Fibroblast of mammary gland (primary cell): ENCODE results near the gene RECQL5.

Experiments
- DNase-seq: peaks from one replicate; pipeline ENCODE4 v3.0.0-alpha.2; 2010; ENCODE audit warnings: low read depth
- H3K4me3 ChIP-seq: 2 replicates; pipeline ENCODE4 v1.5.1; 2011; ENCODE audit warnings: low read depth, mild to moderate bottlenecking, low read length, moderate library complexity; ENCODE audit not compliant: control insufficient read depth
- TF ChIP-seq, protein P1 (sequence below): conservative IDR thresholded peaks from 2 replicates; pipeline ENCODE4 v1.5.1; 2011; ENCODE audit warnings: low read depth, low read length, inconsistent platforms; ENCODE audit not compliant: control insufficient read depth, insufficient read depth

Gene RECQL5

DNA sequence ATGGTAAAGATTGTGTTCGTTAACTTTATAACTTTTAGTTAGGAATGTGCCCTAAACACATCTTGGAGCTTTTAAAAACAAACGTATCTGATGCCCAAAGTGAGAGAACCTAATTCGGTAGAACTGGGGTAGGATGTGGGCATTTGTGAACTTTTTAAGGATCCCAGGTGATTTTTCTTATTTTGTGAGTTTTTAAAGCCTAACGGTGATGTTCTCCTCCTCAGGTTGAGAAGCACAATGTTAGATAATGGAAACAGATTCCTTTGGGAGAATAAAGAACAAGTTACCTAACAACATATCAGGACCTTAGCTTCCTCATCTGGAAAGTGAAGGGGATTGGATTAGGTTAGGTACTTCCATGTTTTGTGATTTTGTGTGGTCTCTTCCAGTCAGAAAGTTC lies 871 bp upstream of the RECQL5 start:
- DNase-seq: no peak
- TF ChIP-seq, protein P1, sequence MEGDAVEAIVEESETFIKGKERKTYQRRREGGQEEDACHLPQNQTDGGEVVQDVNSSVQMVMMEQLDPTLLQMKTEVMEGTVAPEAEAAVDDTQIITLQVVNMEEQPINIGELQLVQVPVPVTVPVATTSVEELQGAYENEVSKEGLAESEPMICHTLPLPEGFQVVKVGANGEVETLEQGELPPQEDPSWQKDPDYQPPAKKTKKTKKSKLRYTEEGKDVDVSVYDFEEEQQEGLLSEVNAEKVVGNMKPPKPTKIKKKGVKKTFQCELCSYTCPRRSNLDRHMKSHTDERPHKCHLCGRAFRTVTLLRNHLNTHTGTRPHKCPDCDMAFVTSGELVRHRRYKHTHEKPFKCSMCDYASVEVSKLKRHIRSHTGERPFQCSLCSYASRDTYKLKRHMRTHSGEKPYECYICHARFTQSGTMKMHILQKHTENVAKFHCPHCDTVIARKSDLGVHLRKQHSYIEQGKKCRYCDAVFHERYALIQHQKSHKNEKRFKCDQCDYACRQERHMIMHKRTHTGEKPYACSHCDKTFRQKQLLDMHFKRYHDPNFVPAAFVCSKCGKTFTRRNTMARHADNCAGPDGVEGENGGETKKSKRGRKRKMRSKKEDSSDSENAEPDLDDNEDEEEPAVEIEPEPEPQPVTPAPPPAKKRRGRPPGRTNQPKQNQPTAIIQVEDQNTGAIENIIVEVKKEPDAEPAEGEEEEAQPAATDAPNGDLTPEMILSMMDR: no peak
- H3K4me3 ChIP-seq: peak overlapping the region; percentile 99

DNA sequence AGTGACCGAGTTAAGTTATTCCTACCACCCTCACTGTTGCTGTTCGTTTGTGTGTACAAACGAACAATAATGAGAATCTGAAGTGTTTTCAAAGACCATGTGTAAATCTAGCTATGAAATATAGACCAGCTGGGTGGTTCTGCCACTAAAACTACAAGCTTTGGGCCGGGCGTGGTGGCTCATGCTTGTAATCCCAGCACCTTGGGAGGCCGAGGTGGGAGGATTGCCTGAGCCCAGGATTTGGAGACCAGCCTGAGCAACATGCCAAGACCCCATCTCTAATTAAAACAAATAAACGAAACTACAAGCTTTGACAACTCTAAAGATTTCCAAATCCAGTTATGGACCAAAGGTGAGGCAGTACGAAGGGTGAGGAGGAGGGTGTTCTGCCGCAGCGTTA lies 973 bp downstream of the RECQL5 start:
- no peak for DNase-seq
- TF ChIP-seq, protein P1: no peak
- peak overlapping the region; percentile 99 for H3K4me3 ChIP-seq

DNA sequence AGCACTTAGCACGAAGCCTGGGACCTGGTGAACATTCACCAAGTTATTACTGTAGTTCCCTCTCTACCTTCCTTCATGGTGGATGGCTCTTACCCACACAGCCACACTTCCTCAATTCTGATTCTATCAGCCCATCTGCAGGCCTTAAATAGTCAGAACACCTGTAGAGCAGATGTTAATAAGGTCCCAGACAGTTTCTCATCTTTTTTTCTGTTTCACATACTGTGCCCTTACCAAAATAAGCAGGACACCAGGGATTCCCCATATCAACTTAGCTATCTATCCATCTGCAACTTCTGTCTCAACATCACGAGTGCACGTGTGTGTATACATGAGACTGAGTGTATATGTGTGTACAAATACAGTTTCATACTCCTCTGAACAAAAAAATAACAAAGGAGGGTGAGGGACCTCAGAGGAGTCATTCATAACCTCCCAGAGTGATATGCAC lies 2.8 kb downstream of the RECQL5 start:
- H3K4me3 ChIP-seq: no peak overlapping the region
- TF ChIP-seq, protein P1: no peak
- no peak for DNase-seq

DNA sequence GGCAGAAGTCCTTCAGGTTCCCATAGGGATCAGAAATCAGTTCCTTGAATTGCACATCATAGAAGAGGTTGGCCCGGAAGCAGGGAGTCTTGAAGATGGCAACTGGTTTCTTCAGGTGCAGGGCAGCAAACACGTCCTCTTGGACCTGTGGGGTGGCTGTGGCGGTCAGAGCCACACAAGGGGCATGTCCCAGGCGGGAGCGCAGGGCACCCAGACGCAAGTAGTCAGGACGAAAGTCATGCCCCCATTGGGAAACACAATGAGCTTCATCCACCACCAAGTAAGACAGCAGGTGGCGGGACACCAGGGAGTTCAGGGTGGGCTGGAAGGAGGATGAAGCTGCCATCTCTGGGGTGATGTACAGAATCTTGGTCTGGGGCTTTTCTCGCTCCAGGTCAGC lies 4.4 kb downstream of the RECQL5 start:
- no peak overlapping the region for H3K4me3 ChIP-seq
- DNase-seq: no peak
- TF ChIP-seq, protein P1: no peak

DNA sequence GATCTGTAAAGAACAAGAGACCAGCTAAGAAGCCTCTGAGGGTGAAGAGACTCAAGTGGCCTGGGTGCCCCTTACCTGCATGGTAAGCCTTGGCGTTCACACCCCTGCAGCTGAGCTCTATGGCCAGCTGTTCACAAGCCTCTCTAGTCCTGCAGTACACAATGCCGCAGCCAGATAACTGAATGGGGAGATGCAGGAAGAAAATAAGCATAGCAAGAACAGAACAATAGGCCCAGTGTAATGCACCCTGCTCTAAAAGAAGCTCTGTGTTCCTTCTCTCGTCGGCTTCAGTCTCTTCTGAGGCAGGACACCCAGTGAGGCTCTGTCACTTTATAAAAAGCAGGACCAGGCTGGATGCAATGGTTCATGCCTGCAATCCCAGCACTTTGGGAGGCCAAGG lies 5.4 kb downstream of the RECQL5 start:
- DNase-seq: no peak
- TF ChIP-seq, protein P1: no peak
- no peak overlapping the region for H3K4me3 ChIP-seq

DNA sequence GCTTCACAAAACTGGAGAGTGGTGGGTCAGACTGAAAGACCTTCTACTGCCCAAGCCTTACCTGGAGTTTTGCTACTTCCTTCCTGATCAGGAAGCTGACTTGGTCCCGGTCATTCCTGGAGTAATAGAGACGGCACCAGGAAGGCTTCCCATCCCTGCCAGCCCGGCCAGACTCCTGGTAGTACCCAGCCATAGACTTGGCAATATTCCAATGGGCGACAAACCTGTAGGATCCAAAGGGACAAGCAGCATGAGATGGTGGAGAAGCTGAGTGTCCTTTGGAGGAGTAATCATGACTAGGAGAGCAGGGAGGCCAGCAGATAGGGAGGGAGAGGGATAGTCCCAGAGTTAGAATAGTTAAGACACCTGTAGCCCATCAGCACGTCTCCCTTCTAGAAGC lies 8.7 kb downstream of the RECQL5 start:
- H3K4me3 ChIP-seq: no peak overlapping the region
- TF ChIP-seq, protein P1: no peak
- no peak for DNase-seq

DNA sequence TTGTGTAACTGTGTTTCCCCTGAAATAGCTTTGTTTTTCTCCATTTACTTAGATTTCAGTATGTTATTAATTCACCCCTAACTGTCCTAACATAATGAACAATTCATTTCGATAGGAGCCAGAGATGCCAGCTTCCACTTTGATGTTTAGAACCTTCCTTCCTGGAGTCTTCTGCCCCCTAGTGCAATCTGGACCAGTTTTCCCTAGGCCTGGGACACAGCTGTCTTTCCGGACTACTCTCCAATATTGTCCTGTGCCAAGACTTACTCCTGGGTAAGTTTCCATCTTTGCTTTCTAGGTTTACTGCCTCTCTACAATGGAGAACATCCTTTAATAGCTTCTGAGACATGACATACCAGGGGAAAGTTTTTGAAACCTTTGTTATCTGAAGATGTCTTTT lies 12.8 kb downstream of the RECQL5 start:
- DNase-seq: peak; percentile 27
- no peak overlapping the region for H3K4me3 ChIP-seq
- TF ChIP-seq, protein P1: peak; percentile 22
